Left cardiac atrium (tissue), 4 donors: ENCODE measurements around the gene RBM38. TPM values are rescaled to one million over a fixed set of nuclear protein-coding genes. Genes with fewer than 3 reads are reported as not detected.
A peak's percentile ranks its signal among the peaks of the same experiment; 100 is the strongest.

Source experiments
- ATAC-seq, 2 donors: fragments of 200-7000 bp; cut with Tn5 transposase; one replicate each; pipeline ENCODE4 v1.9.1; 2020; ENCODE audit warnings: mild to moderate bottlenecking in 2 of 2, moderate library complexity in 2 of 2
- DNase-seq: peaks from one replicate; pipeline ENCODE4 v3.0.0-alpha.2; 2020
- intact Hi-C, 2 donors: fragments of 100-400 bp; cut with DNase I; formaldehyde crosslinking; loops; one replicate each; pipeline versions ENCODE4 v1.14.1 to v1.15.1; 2022 to 2023
- total RNA-seq, 2 donors: library from RNA; stranded (reverse); fragmentation: NEBNext Ultra II Directional; extraction: Animal tissue kit (Norgen Biotek cat#: 25700); gene quantifications; one replicate each; pipeline ENCODE4 v1.2.1, GENCODE V29; 2021
- donor health status: DM: no; HTN: yes; CAD: no.
- donor health status: DM: no; HTN: yes; CAD: no; lungs with severe emphysema.
- donor health status: DM: yes; HTN: yes; CAD: no.
- donor health status: Dilated cardiomyopathy.

Gene RBM38
- total RNA-seq, 2 donors from 2014 or later, result 78.6 to 101 TPM

DNA sequence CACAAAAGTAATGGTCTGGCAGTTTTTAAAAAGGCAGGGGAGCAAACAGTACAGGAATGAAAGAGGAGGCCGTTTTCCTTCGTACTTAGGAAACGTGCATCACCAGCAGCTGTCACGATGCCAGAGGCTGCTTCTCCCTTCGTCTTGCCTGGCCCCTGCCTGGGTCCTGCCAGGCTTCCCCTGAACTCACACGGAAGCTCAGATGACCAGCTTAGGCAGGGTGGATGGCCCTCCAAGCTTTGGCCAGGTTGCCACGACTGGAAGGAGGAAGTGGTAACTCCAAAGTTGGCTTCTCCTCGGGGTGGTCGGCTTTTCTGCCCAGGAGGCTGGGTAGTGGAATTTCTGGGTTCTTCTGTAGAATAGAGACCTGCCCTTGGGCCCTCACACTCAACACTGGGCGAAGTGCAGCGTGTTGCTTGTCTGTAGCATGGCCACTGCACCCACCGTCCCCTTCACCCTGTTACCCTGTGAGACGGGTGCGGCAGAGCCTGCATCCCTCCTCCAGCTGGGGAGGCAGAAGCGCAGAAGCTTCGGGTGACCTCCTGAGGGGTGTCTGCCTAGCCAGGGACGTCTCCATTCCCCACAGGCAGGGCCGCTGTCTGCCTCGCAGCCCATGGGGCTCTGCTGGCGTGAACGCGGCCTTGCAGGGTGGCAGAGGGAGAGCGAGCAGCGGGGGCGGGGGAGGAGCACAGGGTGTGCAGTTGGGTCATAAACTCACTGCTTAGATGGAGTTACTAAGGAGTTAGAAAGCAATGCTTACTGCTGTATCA is 18.4 kb upstream of the RBM38 start:
- ATAC-seq, result no peak

DNA sequence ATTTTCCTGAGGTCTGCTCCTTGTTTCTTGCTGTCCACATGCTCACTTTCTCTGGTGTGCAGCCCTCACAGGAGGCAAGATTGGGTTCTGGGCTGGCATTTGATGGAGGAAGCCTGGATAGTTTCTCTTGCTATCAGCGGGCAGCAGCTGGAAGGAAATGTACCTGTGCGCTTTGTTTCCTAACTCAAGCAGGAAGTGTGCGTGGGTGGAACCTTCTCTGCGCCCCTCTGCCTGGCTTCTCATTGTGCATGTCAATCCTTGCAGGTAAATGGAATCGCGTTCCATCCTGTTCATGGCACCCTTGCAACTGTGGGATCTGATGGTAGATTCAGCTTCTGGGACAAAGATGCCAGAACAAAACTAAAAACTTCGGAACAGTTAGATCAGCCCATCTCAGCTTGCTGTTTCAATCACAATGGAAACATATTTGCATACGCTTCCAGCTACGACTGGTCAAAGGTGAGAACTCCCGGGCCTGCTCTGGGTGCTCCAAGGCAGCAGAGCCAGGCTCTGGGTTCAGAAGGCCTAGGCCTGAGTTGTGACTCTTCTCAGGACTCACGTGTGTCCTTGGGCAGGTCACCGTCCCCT is 16.8 kb upstream of the RBM38 start:
- intact Hi-C loops, result no loop called here
- no peak for ATAC-seq
- DNase-seq, result no peak

More for the DNA sequence above, 18.4 kb upstream of the RBM38 start:
- intact Hi-C loops, result no loop called here
- no peak for DNase-seq

DNA sequence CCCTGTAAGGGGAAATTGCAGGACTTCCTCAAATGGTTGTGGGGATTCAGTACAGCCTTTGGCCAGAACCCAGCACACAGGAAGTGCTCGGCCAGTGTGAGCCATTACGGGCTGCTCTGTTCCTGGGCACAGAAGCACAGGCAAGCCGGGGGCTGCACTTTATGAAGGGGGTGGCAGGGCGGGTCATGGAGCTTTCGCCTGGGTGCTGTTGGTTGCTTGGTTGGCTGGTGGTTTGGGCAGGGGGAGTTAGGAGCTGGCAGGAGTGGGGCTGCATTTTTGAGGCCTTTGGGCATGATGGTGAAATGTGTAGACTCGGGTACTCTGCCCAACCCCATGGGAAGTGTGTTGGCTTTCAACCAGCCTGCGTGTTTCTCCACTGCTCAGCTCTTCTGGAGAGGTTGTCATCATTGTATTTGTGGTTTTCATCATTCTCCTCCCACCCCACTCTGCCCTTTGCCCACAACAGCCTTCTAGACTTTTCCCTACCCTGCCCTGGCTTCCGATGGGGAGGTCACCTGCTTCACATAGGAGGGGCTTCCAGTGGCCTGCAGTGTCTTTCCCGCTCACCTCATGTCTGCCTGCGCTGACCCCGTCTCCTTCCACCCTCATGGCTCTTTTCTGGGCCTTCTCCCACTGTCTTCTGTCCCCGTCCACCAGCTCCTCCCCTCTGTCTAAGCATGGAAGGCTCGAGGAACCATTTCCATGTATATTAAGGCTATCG is 16.1 kb upstream of the RBM38 start:
- no peak for DNase-seq
- peak; percentile 67 to 80 for ATAC-seq
- intact Hi-C loops, result no loop called here

DNA sequence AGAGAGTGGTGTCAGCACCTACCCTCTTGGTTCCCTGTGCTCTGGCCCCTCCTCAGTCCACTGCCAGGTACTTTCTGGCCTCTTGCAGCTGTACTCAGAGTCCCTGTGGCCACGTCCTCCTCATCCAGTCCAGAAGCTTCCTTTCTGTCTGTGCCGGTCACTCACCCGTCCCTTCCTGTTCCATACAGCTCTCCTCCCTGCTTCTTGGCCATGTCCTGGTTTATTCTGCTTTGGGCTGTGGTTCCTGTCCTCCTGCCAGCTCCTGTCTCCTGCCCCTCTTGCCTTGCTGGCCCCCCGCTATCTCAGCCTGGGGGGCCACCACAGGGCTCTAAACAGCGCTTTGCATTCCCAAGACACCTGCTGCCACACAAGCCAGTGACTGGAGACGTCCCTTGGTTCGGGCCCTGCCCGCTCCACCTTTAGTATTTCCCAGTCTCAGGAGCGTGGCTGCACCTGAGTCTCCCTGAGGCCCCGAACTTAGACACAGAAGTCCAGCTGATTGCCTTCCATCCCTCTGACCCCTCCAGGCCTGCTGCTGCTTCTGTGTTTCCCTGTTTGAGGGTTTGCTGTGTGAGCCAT is 15.5 kb upstream of the RBM38 start:
- peak in 1 of 2 donors; percentile 18 for ATAC-seq
- intact Hi-C loops, result no loop called here

DNA sequence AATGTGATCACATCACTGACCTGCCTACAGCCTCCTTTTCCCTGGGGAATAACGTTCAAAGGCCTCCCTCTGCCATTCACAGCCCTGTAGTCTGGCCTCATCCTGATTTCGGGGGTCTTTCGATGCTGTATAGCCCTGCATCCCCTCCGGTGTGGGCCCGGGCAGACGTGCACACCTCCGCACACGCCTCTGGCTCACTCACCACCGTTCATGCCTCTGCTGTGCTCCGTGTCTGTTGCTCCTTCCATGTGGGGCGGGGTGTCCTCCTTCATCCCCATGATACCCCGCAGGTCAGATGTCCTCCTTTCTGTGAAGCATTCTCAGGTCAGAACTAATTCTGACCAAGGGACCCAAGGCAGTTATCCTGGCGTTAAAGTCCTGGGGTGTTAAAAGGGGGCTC is 13.8 kb upstream of the RBM38 start:
- ATAC-seq (no peak), DNase-seq (no peak)
- intact Hi-C loops, result no loop called here

More for the DNA sequence above, 15.5 kb upstream of the RBM38 start:
- DNase-seq, result no peak

DNA sequence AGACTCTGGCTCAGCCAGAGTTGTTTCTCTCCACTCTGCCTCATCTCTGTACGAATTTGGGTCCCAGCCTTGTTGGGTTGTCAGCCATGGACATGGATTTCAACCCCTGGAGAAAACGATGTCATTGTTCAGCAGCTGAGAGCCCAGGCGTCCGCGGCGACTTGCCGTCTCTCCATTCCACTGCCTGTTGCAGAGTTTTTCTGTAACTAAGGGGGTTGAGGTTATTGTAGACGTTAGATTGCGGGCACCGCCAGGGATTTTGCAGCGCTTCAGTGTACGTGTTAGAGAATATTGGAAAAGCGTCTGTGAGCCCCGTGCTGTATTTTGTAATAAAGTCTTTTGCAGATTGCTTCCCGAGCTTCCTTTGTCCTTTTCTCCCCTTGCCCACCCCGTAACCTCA is 13.1 kb upstream of the RBM38 start:
- intact Hi-C loops, result no loop called here
- no peak for ATAC-seq
- DNase-seq, result no peak

DNA sequence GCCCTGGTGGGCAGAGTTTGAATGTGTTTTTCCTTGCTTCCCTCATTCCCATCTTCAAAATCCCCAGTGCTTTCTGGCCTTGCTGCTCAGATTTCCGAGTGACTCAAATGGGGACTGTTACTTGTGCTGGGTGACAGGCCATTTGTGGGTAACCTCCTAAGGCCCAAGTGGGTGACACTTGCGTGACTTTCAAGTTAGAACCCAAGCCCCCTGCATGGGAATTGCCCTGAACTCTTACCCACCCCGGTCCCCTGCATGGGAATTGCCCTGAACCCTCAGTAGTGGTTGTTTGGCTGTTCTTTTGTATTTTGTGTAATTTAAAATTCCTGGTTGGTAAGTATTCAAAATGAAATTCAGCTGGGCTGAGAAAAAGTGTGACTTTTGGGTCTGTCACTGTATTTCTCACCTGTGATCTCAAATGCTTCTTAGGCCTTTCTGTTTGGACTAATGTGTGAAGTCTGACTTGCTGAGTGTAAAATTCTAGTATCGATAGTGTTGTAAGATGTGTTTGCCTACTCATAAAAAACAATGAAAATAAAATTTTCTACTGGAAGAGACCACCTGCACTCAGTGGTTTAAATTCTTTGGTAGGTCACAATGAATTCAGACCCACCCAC is 12.4 kb upstream of the RBM38 start:
- intact Hi-C loops, result no loop called here
- ATAC-seq (no peak), DNase-seq (no peak)

DNA sequence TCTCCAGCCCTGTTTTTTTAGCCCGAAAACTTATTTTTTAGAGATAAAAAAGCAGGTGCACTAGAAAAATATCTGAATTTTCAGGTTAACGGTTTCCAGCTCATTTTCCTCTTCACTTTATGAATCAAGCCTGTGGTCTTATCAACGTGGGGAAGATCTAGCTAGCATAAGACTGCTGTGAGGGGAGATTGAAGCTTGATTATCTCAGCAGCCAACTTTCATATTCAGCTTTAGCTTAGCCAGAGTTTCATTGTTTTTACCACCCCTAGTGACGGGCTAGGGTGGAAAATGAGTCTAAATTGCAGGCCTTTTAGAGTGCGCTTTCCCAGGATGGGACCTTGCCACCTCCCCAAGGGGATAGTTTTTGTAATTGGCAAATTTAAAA is 11.9 kb upstream of the RBM38 start:
- ATAC-seq, result no peak
- DNase-seq, result no peak
- intact Hi-C loops, result no loop called here

DNA sequence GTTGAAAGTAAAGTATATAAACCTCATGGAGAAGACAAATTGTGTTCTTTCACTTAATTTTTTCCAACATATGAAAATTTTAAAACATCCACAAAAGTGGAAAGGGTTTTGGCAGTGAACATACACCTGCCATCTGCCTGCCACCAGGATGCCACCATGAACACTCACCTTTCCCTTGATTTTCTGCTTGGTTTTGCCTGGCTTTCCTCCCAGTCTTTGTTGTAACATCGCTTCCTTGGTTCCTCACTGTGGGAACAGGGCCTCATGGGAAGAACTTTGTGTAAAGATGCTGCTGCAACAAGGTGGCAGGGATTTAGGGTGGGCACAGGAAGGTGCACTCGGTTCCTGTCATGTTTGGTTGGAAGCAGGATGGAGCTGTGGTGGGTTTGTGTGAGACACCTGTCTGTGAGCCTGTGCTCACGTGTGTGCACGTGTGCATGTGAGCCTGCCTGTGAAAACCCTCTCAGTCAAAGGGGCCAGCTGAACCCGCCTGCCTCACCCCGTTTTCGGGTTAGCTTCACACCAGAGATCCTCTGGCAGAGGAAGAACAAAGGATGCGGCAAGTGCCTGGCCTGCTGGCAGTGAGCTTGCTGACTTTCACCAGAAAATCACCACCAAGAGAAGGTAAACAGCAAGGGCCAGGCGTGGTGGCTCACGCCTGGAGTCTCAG is 11.0 kb upstream of the RBM38 start:
- DNase-seq, result no peak

DNA sequence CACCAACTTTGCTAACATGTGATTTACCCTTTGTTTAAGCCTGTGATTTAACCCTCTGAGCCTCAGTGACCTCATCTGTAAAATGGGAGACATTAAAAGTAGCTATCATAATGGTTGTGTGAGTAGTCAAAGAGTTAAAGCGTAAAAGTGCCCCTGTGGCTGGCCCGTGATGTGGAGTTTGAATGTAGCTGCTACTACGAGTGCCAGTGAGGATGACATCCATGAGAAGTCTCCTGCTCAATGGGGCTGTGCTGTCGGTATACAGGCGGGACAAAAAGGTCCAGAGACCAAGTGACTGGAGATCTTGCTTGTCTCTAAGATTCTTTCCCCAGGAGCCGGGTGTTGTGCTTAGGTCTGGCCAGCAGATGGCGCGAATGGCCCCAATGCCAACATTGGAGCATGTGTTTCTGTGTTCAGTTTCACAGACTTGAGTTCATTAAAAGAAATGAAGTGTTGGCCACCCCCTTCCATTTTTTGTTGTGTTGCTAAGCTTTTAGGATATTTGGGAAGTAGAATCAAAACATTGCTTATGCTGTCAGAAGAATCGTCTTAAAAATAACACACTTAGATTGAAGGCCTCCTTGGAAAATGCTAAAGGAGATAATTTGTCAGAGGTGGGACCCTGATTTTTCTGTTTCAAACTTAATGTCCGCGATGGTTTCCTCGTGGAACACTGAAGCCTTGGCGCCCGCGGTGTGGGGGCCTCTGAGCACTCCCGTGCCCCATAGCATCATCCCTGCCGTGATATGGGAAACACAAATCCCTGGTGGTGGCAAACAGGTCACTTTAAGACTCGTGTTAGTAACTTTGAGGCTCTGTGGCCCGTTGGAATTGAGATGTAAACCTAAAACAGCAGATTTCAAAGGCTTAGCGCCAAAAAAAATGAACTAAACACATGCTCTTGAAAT is 9.3 kb upstream of the RBM38 start:
- ATAC-seq, result peak; percentile 59 to 62
- intact Hi-C loops, result loop anchor here in 1 of 2 donors (1.0 to 10.0 kb wide), 2 partner anchors 113 to 213 kb away; no protein-coding TSS in a partner anchor

More for the DNA sequence above, 11.0 kb upstream of the RBM38 start:
- no peak for ATAC-seq
- intact Hi-C loops, result loop anchor here in 1 of 2 donors (10.0 kb wide), 1 partner anchor 215 kb away; no protein-coding TSS in a partner anchor

DNA sequence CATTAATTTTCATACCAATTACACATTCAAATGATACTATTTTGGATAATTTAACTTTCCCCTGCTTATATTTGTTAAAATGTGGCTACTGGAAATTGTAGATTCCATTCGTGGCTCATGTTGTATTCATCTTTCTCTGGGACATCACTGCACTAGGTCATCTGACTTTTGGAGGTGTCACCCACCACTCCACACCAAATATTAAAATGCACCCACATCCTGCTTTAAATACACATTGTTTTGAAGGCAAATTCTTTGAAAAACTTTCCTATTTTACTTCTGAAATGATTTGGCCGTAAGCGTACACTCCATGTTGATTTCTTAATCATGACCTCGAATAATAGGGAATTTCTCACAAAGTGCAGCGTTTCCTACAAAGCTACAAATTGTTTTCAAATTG is 8.7 kb upstream of the RBM38 start:
- ATAC-seq, result no peak
- intact Hi-C loops, result loop anchor here in 1 of 2 donors (10.0 kb wide), 1 partner anchor 212 kb away; no protein-coding TSS in a partner anchor
- DNase-seq, result no peak

More for the DNA sequence above, 9.3 kb upstream of the RBM38 start:
- peak; percentile 74 for DNase-seq

DNA sequence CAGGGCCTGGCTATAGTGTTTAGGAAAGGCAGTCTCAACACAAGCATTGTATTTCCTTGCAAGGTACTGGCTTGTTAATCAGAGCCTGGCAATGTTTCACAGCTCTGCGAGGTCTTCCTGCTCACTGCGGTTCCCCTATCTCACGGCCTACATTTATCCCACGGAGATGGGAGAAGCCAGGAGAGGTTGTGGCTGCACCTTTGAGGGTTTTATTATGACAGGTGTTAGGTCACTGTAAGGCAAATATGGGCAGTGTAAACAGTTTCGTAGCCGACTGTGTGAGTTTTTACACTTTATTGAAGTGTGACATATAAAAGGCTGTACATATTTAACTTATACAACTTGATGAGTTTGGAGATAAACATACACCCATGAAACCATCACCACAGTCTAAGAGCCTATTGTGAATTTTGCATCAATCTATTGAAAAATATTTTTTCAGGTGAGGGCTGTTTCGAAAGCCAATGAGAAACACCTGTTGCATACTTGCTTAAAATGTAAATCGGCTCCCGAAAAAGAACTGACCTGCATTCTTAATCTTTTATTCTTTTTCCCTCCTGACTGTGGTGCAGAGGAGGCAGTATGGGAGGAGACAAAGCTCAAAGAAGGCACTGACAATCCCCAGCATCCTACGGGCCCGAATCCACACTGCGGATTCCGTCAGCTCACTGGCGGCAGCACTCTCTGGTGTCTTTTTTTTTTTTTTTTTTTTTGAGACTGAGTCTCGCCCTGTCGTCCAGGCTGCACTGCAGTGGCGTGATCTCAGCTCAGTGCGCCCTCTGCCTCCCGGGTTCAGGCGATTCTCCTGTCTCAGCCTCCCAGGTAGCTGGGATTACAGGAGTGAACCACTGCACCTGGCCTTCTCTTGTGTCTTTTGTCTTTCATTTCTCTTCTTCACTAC is 7.5 kb upstream of the RBM38 start:
- DNase-seq (no peak), ATAC-seq (no peak)
- intact Hi-C loops, result loop anchor here in 1 of 2 donors (10.0 kb wide), 1 partner anchor 211 kb away; no protein-coding TSS in a partner anchor

DNA sequence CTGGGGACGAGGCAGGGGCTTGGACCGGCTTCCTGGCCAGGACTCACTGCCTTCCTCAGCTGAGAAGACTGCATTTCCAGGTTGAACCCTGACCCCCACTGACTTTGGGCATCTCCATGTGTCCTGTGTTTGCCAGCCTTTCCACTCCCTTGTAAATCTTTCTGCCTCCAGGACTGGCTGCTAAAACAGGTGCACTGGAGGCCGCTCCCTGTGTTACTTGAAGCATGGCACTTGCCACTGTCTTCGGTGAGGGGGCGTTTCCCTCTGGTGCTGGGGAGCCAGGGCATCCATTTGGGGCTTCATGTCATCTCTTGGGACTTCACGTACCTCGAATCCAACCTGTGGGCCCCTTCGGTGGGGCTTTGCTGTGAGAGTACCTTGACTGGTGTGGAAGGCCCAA is 6.7 kb upstream of the RBM38 start:
- no peak for DNase-seq

DNA sequence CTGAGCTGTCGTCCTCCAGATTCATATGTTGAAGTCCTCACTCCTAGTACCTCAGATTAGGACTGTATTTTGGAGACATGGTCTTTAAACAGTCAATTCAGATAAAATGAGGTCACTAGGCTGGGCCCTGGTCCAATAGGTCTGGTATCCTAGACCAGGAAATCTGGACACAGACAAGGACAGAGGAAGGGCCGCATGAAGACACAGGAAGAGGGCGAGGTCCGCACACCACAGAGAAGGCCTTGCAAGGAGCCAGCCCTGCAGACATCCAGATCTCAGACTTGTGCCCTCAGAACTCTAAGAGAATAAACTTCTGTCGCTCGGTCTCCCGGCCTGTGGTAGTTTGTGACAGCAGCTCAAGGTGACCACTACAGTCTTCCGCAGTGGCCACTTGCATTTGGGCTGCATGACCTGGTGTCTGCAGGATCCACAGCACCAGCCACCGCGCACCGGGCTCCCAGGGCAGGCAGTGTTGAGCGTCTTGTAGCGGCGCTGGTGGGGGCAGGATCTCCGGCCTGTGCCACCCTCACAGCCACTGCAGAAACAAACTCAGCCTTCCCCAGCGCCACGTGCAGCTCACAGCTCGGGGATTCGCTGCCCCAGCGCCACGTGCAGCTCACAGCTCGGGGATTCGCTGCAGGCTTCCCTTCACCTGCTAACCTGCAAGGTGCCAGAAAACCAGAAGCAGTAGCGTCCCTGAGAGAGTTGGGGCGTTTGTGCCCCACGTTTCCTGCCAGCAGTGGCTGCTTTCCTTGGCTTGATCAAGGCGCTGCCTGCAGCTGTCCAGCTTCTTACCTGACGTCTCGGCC is 6.0 kb upstream of the RBM38 start:
- DNase-seq, result no peak
- no peak for ATAC-seq
- intact Hi-C loops, result loop anchor here in 1 of 2 donors (10.0 kb wide), 1 partner anchor 210 kb away; no protein-coding TSS in a partner anchor

More for the DNA sequence above, 6.7 kb upstream of the RBM38 start:
- ATAC-seq, result no peak
- intact Hi-C loops, result loop anchor here in 1 of 2 donors (10.0 kb wide), 1 partner anchor 210 kb away; no protein-coding TSS in a partner anchor

DNA sequence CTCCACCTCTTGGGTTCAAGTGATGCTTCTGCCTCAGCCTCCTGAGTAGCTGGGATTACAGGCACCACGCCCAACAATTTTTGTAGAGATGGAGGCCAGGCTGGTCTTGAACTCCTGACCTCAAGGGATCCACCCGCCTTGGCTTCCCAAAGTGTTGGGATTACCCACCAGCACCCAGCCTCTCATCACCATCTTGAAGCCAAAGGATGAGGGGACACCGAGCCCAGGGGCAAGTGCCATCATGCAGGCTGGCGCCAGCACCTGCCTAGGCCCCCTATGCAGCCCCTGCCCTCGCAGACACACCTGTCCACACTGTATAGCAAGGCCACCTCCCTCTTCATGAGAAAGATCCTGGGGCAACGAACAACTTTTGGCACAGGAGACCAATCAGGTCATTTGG is 5.3 kb upstream of the RBM38 start:
- intact Hi-C loops, result loop anchor here in 1 of 2 donors (10.0 kb wide), 1 partner anchor 209 kb away; no protein-coding TSS in a partner anchor
- DNase-seq, result no peak

More for the DNA sequence above, 5.3 kb upstream of the RBM38 start:
- no peak for ATAC-seq
